DOHH2 (cell line): ENCODE measurements around the gene SYNPO2.

Experiments
- EZH2phosphoT487 ChIP-seq: fragments of 200-600 bp; sonication (generic); IDR thresholded peaks from 2 replicates; pipeline ENCODE4 v1.6.1; 2017; ENCODE audit warnings: borderline replicate concordance, mild to moderate bottlenecking, antibody characterized with exemption, low read length, moderate library complexity, mixed read lengths
- TF ChIP-seq, protein P1 (sequence below): fragments of 200-600 bp; sonication (generic); IDR thresholded peaks from one replicate; pipeline ENCODE4 v1.5.1; 2014; ENCODE audit warnings: antibody characterized with exemption, mild to moderate bottlenecking, low read depth, low read length; ENCODE audit not compliant: poor library complexity, severe bottlenecking

DNA sequence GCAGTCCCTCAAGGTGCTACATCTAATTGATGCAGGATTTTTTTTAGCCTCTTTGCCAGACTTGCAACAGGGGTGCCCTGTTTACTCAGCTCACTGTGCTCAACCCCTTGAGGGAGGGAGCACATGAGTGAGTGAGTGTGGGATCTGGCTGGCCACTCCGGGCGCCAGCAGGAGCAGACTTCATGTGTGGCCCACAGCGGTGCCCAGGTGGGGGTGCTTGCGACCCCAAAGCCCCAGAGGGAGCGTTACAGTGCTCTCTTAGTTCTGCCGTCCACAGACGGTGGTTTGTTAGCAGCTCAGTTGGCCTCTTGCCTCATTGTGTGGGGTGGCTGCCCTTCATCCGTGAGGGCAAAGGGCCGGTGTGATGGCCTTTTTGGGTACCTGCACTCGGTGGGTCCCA, 165.3 kb downstream of the SYNPO2 start:
- TF ChIP-seq, protein P1, sequence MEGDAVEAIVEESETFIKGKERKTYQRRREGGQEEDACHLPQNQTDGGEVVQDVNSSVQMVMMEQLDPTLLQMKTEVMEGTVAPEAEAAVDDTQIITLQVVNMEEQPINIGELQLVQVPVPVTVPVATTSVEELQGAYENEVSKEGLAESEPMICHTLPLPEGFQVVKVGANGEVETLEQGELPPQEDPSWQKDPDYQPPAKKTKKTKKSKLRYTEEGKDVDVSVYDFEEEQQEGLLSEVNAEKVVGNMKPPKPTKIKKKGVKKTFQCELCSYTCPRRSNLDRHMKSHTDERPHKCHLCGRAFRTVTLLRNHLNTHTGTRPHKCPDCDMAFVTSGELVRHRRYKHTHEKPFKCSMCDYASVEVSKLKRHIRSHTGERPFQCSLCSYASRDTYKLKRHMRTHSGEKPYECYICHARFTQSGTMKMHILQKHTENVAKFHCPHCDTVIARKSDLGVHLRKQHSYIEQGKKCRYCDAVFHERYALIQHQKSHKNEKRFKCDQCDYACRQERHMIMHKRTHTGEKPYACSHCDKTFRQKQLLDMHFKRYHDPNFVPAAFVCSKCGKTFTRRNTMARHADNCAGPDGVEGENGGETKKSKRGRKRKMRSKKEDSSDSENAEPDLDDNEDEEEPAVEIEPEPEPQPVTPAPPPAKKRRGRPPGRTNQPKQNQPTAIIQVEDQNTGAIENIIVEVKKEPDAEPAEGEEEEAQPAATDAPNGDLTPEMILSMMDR = no peak
- no peak for TF ChIP-seq EZH2phosphoT487
